BLaER1 treated with 17β-estradiol and CSF1 and Interleukin-3, amounts not matched to agents 10 nM and 100 nM (cell line): ENCODE measurements around the gene POLD3.

Experiments used
- H3K27ac ChIP-seq, 11 experiments: shearing (Covaris generic); formaldehyde crosslinking; 2 replicates each; pipeline ENCODE4 v1.8.1; 2022
- H3K27me3 ChIP-seq, 11 experiments: shearing (Covaris generic); formaldehyde crosslinking; 2 replicates each; pipeline ENCODE4 v1.8.1; 2022
- H3K36me3 ChIP-seq, 11 experiments: shearing (Covaris generic); formaldehyde crosslinking; 2 replicates each; pipeline ENCODE4 v1.8.1; 2022
- H3K4me1 ChIP-seq, 10 experiments: shearing (Covaris generic); formaldehyde crosslinking; 2 replicates each; pipeline ENCODE4 v1.8.1; 2022
- H3K4me2 ChIP-seq, 11 experiments: shearing (Covaris generic); formaldehyde crosslinking; 2 replicates each; pipeline ENCODE4 v1.8.1; 2022
- H3K4me3 ChIP-seq, 10 experiments: shearing (Covaris generic); formaldehyde crosslinking; 2 replicates each; pipeline ENCODE4 v1.8.1; 2022
- H3K9ac ChIP-seq, 11 experiments: shearing (Covaris generic); formaldehyde crosslinking; 2 replicates each; pipeline ENCODE4 v1.8.1; 2022
- H3K9me3 ChIP-seq, 11 experiments: shearing (Covaris generic); formaldehyde crosslinking; replicated peaks in 1 of 11; 2 replicates each; pipeline ENCODE4 v1.8.1; 2022
- H4K20me1 ChIP-seq, 11 experiments: shearing (Covaris generic); formaldehyde crosslinking; 2 replicates each; pipeline ENCODE4 v1.8.1; 2022
- Cebpa-rat ChIP-seq, 11 experiments: shearing (Covaris generic); IDR thresholded peaks; 2 replicates each; pipeline ENCODE4 v1.8.1; 2022

The POLD3 gene, protein sequence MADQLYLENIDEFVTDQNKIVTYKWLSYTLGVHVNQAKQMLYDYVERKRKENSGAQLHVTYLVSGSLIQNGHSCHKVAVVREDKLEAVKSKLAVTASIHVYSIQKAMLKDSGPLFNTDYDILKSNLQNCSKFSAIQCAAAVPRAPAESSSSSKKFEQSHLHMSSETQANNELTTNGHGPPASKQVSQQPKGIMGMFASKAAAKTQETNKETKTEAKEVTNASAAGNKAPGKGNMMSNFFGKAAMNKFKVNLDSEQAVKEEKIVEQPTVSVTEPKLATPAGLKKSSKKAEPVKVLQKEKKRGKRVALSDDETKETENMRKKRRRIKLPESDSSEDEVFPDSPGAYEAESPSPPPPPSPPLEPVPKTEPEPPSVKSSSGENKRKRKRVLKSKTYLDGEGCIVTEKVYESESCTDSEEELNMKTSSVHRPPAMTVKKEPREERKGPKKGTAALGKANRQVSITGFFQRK

DNA sequence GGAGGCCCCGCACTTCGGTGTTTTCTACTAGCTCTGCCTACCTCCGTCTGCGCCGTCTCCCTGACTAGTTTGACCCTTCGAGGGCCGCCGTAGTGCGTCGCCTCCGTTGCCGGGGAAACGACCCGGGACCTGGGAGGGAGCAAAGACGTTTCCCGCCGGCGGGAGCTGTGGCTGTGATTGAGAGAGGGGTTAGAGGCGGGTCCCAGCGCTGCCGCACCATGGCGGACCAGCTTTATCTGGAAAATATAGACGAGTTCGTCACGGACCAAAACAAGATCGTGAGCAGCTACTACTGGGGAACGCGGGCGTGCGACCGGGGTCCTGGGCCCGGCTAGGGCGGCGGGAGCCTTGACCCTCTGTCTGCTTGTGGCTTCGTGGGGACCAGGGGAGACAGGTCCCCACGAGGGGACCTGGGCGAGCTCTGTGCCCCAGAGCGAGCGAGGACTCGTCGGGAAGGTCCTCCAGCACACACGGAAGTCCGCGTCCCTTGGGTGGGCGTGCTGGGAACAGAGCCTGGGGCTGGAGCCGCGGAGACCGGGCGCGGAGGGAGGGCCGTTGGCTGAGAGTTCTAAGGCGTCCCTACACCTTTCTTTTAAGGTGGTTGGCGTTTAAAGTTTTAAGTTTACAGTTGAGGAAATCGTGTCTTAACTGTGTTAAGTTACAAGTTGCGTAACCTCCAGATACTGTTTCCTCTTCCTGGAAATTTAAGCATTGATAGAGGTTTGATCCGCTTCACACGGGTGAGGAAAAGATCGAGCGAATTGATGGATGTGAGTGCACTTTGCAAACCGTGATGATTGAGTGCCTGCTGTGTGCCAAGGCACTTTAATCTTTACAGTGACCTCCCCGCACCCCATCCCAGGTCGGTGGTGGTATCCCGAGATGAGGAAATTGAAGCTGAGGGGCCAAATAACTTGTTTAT lies at the start of gene POLD3:
POLD3 (plus strand) TSS at position 142 of the 922 bp plus-strand sequence; CDS start at position 219, 77 bp downstream.
- Histone ChIP-seq H3K36me3 (peaks cover 32 to 39% (median 36%) of the 10 kb centered on the region in 11 experiments), H3K4me3 (peak within 1 kb of the TSS; percentile 89 to 99 (median 97)), H3K27ac (peak within 1 kb of the TSS; percentile 85 to 95 (median 93)), H3K9ac (peak within 1 kb of the TSS; percentile 91 to 97 (median 94)), H3K27me3 (no peaks in the 10 kb centered on the region), H3K4me2 (peak within 1 kb of the TSS; percentile 67 to 90 (median 85)), H3K9me3 (peaks cover 0 to 7% (median 0%) of the 10 kb centered on the region in 11 experiments; a peak in 5 of 22 replicates), H3K4me1 (peaks cover 9 to 27% (median 16%) of the 10 kb centered on the region in 10 experiments), H4K20me1 (peaks cover 0 to 9% (median 0%) of the 10 kb centered on the region in 11 experiments; a peak in 1 of 22 replicates)
- TF ChIP-seq Cebpa-rat (IDR thresholded peaks at IDR 0.05) = peak in 10 of 11 experiments; percentile 57 to 90 (median 80); a peak in 17 of 22 replicates

DNA sequence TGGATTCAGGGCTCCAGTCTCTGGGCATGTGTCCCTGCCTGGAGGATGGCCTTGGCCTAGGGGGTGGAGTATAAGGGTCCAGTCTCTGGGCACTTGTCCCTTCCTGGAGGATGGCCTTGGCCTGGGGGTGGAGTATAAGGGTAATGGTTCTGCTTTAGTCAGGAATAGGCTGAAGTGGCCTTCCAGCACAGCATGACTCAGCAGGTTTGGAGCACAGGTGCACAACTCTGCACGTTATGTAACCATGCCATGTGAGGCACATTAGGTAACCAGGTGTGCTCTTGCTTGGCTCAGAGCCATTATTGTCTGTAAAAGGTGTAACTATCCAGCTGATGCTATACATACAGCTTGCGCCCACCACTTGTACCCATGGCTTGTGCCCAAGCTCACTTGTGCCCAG lies 48.4 kb upstream of the POLD3 start:
- H3K4me2 ChIP-seq = no peak overlapping the region

DNA sequence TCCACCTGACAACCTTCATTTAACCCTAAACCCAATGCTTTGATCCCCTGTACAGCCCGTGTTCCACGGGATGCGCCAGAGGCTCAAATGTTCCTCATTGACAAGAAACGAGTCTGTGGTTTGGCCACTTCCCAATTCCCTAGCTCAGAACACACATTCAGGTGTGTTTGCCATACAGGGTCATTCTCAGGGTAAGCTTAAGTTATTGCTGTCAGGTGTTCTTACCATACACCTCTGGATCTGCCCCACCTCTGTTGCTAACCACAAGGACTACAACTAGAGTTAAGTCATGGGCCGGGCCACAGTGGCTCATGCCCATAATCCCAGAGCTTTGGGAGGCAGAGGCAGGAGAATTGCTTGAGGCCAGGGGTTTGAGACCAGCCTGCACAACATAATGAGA lies 45.6 kb upstream of the POLD3 start:
- Histone ChIP-seq H3K4me3 (no peak overlapping the region), H4K20me1 (no peaks in the 10 kb centered on the region), H3K27me3 (no peaks in the 10 kb centered on the region), H3K4me2 (no peak overlapping the region), H3K4me1 (no peaks in the 10 kb centered on the region), H3K27ac (no peak overlapping the region), H3K36me3 (peaks cover 0 to 5% (median 0%) of the 10 kb centered on the region in 11 experiments; a peak in 2 of 22 replicates), H3K9me3 (peaks cover 30 to 41% (median 38%) of the 10 kb centered on the region in 11 experiments), H3K9ac (no peak overlapping the region)
- no peak for TF ChIP-seq Cebpa-rat (IDR thresholded peaks at IDR 0.05)

More for the DNA sequence above, 48.4 kb upstream of the POLD3 start:
- Histone ChIP-seq H3K9ac (no peak overlapping the region), H3K4me3 (no peak overlapping the region), H3K27ac (no peak overlapping the region), H3K27me3 (no peaks in the 10 kb centered on the region), H3K36me3 (peaks cover 0 to 5% (median 0%) of the 10 kb centered on the region in 11 experiments; a peak in 2 of 22 replicates), H3K4me1 (no peaks in the 10 kb centered on the region), H3K9me3 (peaks cover 30 to 62% (median 55%) of the 10 kb centered on the region in 11 experiments), H4K20me1 (no peaks in the 10 kb centered on the region)
- no peak for TF ChIP-seq Cebpa-rat (IDR thresholded peaks at IDR 0.05)

DNA sequence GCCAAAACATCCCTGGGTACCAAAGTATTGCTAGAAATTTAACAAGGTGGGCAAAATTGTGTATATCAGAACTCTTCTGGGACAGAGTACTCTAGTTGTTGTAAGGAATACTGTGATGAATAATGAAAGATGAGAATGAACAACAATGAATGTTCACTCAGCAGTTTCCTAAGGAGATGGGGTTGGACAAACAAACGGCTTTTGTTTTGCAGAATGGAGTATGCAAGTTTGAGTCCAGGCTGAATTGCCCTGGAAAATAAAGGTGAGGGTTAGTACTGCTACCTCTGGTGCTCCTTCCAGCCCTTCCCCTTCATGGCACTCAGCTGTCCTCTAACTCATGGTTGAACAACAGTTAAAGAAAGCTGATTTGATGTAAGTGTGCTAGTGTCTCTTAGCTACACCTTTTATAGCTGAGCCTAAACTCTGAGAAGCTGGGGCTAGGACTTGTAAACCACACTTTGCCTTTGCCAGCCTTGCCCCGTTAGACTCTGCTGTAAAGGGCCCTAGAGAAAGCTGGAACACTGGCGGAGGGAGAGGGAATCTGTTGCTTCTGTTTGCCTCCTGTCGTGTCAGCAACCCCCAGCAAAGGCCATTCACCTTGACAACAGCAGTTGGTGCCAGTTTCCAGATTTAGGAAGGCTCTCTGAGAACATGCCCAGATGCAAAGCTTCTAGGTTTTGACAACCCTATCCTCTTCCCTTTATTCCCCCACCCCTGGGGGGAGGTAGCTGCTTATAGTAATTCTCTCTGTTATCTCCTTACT lies 41.2 kb upstream of the POLD3 start:
- Histone ChIP-seq H3K27me3 (no peaks in the 10 kb centered on the region), H3K9me3 (no peaks in the 10 kb centered on the region), H3K36me3 (no peaks in the 10 kb centered on the region), H3K4me3 (no peak overlapping the region), H3K27ac (no peak overlapping the region), H4K20me1 (no peaks in the 10 kb centered on the region), H3K4me1 (peaks cover 0 to 7% (median 2%) of the 10 kb centered on the region in 10 experiments; a peak in 10 of 20 replicates), H3K9ac (no peak overlapping the region), H3K4me2 (no peak overlapping the region)
- no peak for TF ChIP-seq Cebpa-rat (IDR thresholded peaks at IDR 0.05)

DNA sequence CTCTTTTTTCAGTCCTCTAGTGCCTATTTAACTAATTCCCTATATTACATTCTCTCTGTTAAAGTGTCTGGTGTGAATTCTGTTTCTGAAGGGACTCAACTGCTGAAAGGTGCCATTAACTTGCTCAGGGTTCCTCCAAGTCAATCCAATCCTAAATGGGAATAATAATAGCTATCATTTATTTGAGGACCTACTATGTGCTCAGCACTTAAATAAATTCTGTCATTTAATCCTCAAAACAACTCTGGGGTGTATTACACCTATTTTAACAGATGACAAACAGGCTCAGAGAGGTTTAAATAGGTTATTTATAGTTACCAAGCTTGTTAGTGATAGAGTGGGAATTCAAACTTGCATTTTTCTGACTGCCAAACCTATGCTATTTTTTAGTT lies 40.6 kb upstream of the POLD3 start:
- no peak overlapping the region for H3K27ac ChIP-seq
- H3K4me3 ChIP-seq = no peak overlapping the region
- no peak overlapping the region for H3K4me2 ChIP-seq
- H3K9me3 ChIP-seq = no peaks in the 10 kb centered on the region
- peaks cover 0 to 13% (median 8%) of the 10 kb centered on the region in 10 experiments; a peak in 11 of 20 replicates for H3K4me1 ChIP-seq
- TF ChIP-seq Cebpa-rat (IDR thresholded peaks at IDR 0.05) = no peak
- no peaks in the 10 kb centered on the region for H4K20me1 ChIP-seq
- H3K9ac ChIP-seq = no peak overlapping the region
- no peaks in the 10 kb centered on the region for H3K36me3 ChIP-seq
- no peaks in the 10 kb centered on the region for H3K27me3 ChIP-seq

DNA sequence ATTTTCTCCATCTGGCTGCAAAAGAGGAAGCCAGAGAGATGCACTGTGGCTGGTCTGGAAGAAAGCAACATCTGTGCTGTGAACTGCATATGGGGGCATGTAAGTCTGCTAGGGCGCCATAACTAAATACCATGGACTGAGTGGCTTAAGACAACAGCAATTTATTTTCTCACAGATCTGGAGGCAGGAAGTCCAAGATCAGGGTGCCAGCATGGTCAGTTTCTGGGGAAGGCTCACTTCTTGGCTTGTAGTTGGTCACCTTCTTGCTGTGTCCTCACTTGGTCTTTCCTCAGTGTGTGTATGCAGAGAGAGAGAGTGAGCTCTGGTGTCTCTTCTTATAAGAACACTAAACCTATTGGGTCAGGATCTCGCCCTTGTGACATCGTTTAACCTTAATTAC lies 34.9 kb upstream of the POLD3 start:
- H3K9me3 ChIP-seq = peaks cover 6 to 21% (median 18%) of the 10 kb centered on the region in 11 experiments; a peak in 21 of 22 replicates
- no peaks in the 10 kb centered on the region for H3K36me3 ChIP-seq
- no peak overlapping the region for H3K4me3 ChIP-seq
- H3K27me3 ChIP-seq = no peaks in the 10 kb centered on the region
- no peak for TF ChIP-seq Cebpa-rat (IDR thresholded peaks at IDR 0.05)
- no peak overlapping the region for H3K9ac ChIP-seq
- no peak overlapping the region for H3K27ac ChIP-seq
- peaks cover 0 to 15% (median 9%) of the 10 kb centered on the region in 10 experiments; a peak in 11 of 20 replicates for H3K4me1 ChIP-seq
- H4K20me1 ChIP-seq = no peaks in the 10 kb centered on the region
- H3K4me2 ChIP-seq = no peak overlapping the region

DNA sequence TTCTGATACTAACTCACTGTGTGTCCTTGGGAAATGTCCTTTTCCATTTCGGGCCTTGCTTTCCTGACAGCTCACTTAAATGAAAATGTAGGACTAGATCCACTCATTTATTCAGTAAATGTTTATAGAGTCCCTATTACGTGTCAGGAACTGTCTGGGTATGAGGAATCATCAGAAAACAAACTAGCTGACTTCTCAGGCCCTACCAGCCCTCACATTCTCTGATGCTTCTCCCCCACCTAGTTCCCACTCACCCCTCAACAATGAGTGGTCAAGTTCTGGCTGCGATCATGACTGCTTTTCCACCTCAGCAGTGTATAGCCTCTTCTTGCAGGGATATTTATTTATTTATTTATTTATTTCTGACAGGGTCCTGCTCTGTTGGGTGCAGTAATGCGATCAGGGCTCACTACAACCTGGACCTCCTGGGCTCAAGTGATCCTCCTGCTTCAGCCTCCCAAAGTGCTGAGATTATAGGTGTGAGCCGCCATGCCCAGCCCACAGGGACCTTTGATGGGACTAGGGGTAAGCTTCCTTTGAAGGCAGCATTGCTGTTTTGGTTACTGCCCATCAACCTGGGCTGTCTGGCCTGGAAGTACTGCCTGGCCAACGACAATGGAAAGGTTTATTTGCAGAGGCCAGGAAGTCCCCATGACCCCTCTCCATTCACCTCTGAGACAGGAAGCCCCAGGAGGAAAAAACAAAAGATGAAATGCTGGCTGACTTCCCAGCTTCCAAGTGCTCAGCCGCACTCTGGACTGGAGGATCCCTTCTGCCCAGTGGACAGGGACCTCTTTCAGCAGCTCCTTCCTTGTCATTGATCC lies 33.1 kb upstream of the POLD3 start:
- Histone ChIP-seq H3K4me2 (no peak overlapping the region), H3K9ac (no peak overlapping the region), H3K9me3 (peaks cover 6 to 21% (median 18%) of the 10 kb centered on the region in 11 experiments; a peak in 21 of 22 replicates), H4K20me1 (no peaks in the 10 kb centered on the region), H3K27me3 (no peaks in the 10 kb centered on the region), H3K4me3 (no peak overlapping the region), H3K27ac (no peak overlapping the region), H3K36me3 (no peaks in the 10 kb centered on the region), H3K4me1 (peaks cover 0 to 15% (median 9%) of the 10 kb centered on the region in 10 experiments; a peak in 11 of 20 replicates)
- TF ChIP-seq Cebpa-rat (IDR thresholded peaks at IDR 0.05) = no peak

DNA sequence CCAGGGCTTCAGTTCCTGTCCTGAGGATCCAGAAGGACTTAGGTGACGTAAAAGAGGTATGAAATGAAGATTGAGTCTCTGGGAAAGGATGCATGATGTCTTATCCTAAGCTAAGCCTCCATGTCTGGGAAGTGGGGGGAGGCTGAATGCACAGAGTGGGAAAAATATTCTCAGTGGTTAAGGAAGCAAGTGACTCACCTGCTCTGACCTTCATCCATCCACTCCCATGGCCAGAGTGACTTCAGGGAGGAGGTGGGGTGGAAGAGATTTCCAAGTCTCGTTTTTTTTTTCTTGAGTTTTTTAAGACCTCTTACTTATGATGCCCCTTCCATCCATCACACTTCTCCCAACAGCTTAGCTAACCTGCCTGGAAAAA lies 32.5 kb upstream of the POLD3 start:
- peaks cover 6 to 21% (median 18%) of the 10 kb centered on the region in 11 experiments; a peak in 21 of 22 replicates for H3K9me3 ChIP-seq
- H3K4me1 ChIP-seq = peaks cover 0 to 15% (median 9%) of the 10 kb centered on the region in 10 experiments; a peak in 11 of 20 replicates
- no peak overlapping the region for H3K9ac ChIP-seq
- no peak overlapping the region for H3K4me3 ChIP-seq
- no peak for TF ChIP-seq Cebpa-rat (IDR thresholded peaks at IDR 0.05)
- H3K27me3 ChIP-seq = no peaks in the 10 kb centered on the region
- H3K36me3 ChIP-seq = no peaks in the 10 kb centered on the region
- H3K27ac ChIP-seq = no peak overlapping the region
- no peak overlapping the region for H3K4me2 ChIP-seq
- H4K20me1 ChIP-seq = no peaks in the 10 kb centered on the region
